HFF-Myc (cell line): ENCODE measurements around the gene SFT2D3.

ENCODE experiments used
- DNase-seq: peaks from one replicate; pipeline ENCODE4 v3.0.0-alpha.2; 2011; ENCODE audit warnings: low read depth; ENCODE audit errors: extremely low read depth
- H3K4me3 ChIP-seq: replicated peaks from 2 replicates; pipeline ENCODE4 v1.5.1; 2011; ENCODE audit warnings: low read depth, mild to moderate bottlenecking, control low read depth, low read length
- CTCF ChIP-seq: IDR thresholded peaks from 2 replicates; pipeline ENCODE4 v1.5.1; 2012; ENCODE audit warnings: mild to moderate bottlenecking, low read depth, low read length, control low read depth; ENCODE audit errors: missing control alignments

The SFT2D3 gene

GRCh38 chr2:127702395-127703009 lies 1.2 kb downstream of the SFT2D3 start:
- no peak for TF ChIP-seq CTCF
- DNase-seq: no peak
- H3K4me3 ChIP-seq: peak overlapping the region; percentile 55

GRCh38 chr2:127703282-127703681 lies 2.0 kb downstream of the SFT2D3 start:
- TF ChIP-seq CTCF: no peak
- DNase-seq: no peak
- no peak overlapping the region for H3K4me3 ChIP-seq

- no peak for DNase-seq
- H3K4me3 ChIP-seq: no peak overlapping the region
- no peak for TF ChIP-seq CTCF
Observed at GRCh38 chr2:127704641-127705390, 3.5 kb downstream of the SFT2D3 start.

GRCh38 chr2:127705391-127706065 lies 4.2 kb downstream of the SFT2D3 start:
- DNase-seq: no peak
- H3K4me3 ChIP-seq: no peak overlapping the region
- no peak for TF ChIP-seq CTCF

GRCh38 chr2:127706215-127706990 lies 5.1 kb downstream of the SFT2D3 start:
- DNase-seq: no peak

More at GRCh38 chr2:127706215-127706990, 5.1 kb downstream of the SFT2D3 start:
- no peak overlapping the region for H3K4me3 ChIP-seq
- no peak for TF ChIP-seq CTCF
